HG03521 (cell line): ENCODE measurements around the gene EFNA2.

ENCODE experiments used
- ATAC-seq: cut with Tn5 transposase; IDR thresholded peaks from one replicate; pipeline ENCODE4 v1.9.1; 2021; ENCODE audit warnings: mild to moderate bottlenecking, moderate library complexity; ENCODE audit not compliant: unreplicated experiment

EFNA2 gene

GRCh38 chr19:1259876-1260748 is 25.6 kb upstream of the EFNA2 start:
- no peak for ATAC-seq

GRCh38 chr19:1260749-1261537 is 24.7 kb upstream of the EFNA2 start:
- ATAC-seq: peak; percentile 59

GRCh38 chr19:1261538-1261797 is 24.2 kb upstream of the EFNA2 start:
- ATAC-seq: no peak

- ATAC-seq: no peak
These were observed 23.7 kb upstream of the EFNA2 start for GRCh38 chr19:1261798-1262622.

GRCh38 chr19:1262623-1263123 is 23.0 kb upstream of the EFNA2 start:
- no peak for ATAC-seq

- ATAC-seq: no peak
These were observed 22.5 kb upstream of the EFNA2 start for GRCh38 chr19:1263188-1263587.

GRCh38 chr19:1264801-1265614 is 20.7 kb upstream of the EFNA2 start:
- ATAC-seq: no peak

- no peak for ATAC-seq
These were observed 20.0 kb upstream of the EFNA2 start for GRCh38 chr19:1265615-1266128.

- peak; percentile 31 for ATAC-seq
These were observed 19.4 kb upstream of the EFNA2 start for GRCh38 chr19:1266129-1266915.

- peak; percentile 13 for ATAC-seq
These were observed 18.7 kb upstream of the EFNA2 start for GRCh38 chr19:1266916-1267476.

GRCh38 chr19:1267477-1268225 is 18.0 kb upstream of the EFNA2 start:
- no peak for ATAC-seq

- ATAC-seq: no peak
These were observed 17.2 kb upstream of the EFNA2 start for GRCh38 chr19:1268226-1269064.

- peak; percentile 55 for ATAC-seq
These were observed 16.6 kb upstream of the EFNA2 start, which contains the start of gene CIRBP for GRCh38 chr19:1269065-1269477. TSS of gene CIRBP (plus strand) at chr19:1269332. CDS start at chr19:1270934, 1,602 bp downstream.

GRCh38 chr19:1269478-1270212 is 16.0 kb upstream of the EFNA2 start:
- ATAC-seq: peak; percentile 18

- no peak for ATAC-seq
These were observed 15.3 kb upstream of the EFNA2 start for GRCh38 chr19:1270213-1270853.
